ENCODE data around the gene ATXN7.
A peak's percentile ranks its signal among the peaks of the same experiment; 100 is the strongest.

The ATXN7 gene

DNA sequence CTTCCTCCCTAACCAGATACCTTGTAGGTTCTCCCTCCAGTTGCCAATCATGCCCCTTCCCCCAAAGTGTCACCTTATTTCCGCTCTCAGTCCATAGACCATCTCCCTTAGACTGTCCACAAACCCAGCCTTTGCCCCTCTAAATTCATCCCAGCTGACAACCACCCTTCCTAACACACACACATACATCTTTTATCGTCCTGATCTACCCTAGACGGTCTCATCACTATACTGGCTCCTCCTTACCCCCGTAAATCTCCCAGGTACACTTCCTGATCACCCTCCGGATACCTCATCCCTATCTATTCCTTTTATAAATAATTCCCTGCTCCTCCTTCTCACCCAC is 890 bp upstream of the ATXN7 start:
- DNase-seq (ENCODE audit: low read depth in 4 of 4, low spot score in 1 of 4), result no peak

GRCh38 chr3:63864008-63864964 is 619 bp downstream of the ATXN7 start:
- peak in 3 of 4 experiments; percentile 28 to 33 (median 28) for DNase-seq (ENCODE audit: low read depth in 4 of 4, low spot score in 1 of 4)

DNA sequence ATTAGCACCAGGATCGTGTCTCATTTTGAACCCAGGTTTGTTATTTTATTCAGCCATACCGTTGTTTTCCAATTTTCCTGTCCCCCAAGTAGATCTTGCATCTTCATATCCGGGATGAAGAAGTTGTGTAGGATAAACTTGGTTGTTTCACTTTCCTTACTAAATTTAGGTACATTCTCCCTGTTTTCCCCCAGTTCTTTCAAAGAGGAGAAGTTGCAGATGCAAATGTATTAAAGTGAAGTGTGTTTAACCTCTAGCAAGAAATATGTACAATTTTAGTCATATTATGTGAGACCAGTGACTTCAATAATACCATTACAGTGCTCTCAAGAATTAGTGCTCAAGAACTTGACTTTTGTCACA is 1.3 kb downstream of the ATXN7 start:
- no peak for DNase-seq (ENCODE audit: low read depth in 4 of 4, low spot score in 1 of 4)

GRCh38 chr3:63867225-63867624 is 3.6 kb downstream of the ATXN7 start:
- DNase-seq (ENCODE audit: low read depth in 4 of 4, low spot score in 1 of 4), result no peak

GRCh38 chr3:63869940-63870614 is 6.4 kb downstream of the ATXN7 start:
- no peak for DNase-seq (ENCODE audit: low read depth in 4 of 4, low spot score in 1 of 4)

- DNase-seq (ENCODE audit: low read depth in 4 of 4, low spot score in 1 of 4), result no peak
These were observed 6.9 kb downstream of the ATXN7 start for GRCh38 chr3:63870615-63871005.

DNA sequence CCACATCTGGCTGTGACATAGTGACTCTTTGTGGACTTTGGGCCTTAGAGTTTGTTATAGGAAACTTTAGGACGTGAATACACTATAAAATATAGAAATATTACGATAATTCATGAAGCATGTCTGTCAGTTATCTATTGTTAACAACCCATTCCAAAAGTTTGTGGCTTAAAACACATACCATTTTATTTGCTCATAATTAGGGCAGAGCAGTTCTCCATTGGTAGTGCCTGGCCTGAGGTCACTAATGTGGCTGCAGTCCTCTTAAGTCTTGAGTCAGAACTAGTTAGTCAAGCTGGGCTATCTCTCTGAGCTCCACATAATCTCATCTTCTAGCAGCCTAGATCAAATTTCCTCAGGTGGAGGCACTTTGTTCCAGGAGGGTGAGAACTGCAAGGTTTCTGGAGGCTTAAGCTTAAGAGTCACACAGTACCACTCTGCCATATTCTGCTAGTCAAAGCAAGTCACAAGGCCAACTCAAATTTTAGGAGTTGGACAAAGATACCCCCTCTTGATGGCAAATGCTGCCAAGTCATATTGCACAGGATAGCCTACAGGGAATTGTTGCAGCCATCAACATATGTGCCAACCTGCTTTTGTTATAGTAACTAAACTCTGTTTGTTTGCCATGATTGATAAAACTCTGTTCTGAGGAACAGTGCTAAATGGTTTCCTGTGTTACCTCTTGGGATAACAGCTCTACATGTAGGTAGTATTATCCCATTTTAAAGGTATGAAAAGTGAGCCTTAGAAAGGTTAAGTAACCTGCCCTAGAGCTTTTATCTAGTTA is 8.7 kb downstream of the ATXN7 start:
- DNase-seq (ENCODE audit: low read depth in 4 of 4, low spot score in 1 of 4), result no peak

DNA sequence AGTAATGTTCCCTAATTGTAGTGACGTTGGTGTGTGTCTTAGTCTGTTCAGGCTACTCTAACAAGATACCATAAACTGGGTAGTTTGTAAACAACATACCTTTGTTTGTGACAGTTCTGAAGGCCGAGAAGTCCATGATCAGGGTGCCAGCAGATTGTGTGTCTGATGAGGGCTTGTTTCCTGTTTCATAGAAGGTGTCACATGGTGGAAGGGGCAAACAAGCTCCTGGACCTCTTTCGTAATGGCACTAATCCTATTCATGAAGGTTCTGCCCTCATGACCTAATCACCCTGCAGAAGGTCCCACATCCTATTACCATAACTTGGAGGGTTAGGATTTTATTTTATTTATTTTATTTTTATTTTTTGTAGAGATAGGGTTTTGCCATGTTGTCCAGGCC is 11.1 kb downstream of the ATXN7 start:
- no peak for DNase-seq (ENCODE audit: low read depth in 4 of 4, low spot score in 1 of 4)

- DNase-seq (ENCODE audit: low read depth in 4 of 4, low spot score in 1 of 4), result no peak
These were observed 11.8 kb downstream of the ATXN7 start for GRCh38 chr3:63875510-63875909.

DNA sequence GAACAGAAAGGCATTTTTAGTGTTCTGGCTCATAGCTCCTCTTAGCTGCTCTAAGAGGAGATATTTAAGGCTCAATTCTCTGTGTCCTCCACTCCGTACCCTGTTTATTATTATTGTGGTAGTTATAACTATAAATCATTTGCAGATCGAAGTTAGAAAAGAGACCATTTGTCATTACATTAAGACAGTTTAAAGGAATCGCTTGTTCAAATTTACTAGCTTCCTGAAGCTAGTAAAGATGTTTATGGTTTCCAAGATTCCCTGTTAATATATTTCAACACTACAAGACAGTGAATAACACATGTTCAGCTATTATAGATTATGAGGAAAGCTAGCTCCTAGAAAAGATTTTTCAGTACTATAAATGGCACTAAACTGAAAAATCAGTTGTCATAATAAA is 12.6 kb downstream of the ATXN7 start:
- no peak for DNase-seq (ENCODE audit: low read depth in 4 of 4, low spot score in 1 of 4)

GRCh38 chr3:63877737-63878393 is 14.2 kb downstream of the ATXN7 start:
- no peak for DNase-seq (ENCODE audit: low read depth in 4 of 4, low spot score in 1 of 4)

- no peak for DNase-seq (ENCODE audit: low read depth in 4 of 4, low spot score in 1 of 4)
These were observed 14.9 kb downstream of the ATXN7 start for GRCh38 chr3:63878394-63879060.

GRCh38 chr3:63880653-63881052 is 17.0 kb downstream of the ATXN7 start:
- no peak for DNase-seq (ENCODE audit: low read depth in 4 of 4, low spot score in 1 of 4)

GRCh38 chr3:63886858-63887257 is 23.2 kb downstream of the ATXN7 start:
- no peak for DNase-seq (ENCODE audit: low read depth in 4 of 4, low spot score in 1 of 4)

DNA sequence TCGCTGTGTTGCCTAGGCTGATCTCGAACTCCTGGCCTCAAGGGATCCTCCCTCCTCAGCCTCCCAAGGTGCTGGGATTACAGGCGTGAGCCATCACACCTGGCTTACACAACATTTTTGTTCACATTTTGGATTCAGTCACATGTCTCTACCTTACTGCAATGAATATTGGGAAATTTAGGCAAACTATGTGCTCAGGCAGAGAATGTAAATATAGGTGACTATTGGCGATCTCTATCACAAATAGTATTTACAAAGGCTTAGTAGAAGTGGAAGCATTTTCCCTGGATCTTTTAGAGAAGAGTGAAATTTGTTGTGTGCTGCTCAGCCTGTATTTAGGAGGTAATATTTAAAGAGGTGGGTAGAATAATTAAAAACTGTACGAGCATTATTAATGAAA is 27.9 kb downstream of the ATXN7 start:
- DNase-seq (ENCODE audit: low read depth in 4 of 4, low spot score in 1 of 4), result no peak

DNA sequence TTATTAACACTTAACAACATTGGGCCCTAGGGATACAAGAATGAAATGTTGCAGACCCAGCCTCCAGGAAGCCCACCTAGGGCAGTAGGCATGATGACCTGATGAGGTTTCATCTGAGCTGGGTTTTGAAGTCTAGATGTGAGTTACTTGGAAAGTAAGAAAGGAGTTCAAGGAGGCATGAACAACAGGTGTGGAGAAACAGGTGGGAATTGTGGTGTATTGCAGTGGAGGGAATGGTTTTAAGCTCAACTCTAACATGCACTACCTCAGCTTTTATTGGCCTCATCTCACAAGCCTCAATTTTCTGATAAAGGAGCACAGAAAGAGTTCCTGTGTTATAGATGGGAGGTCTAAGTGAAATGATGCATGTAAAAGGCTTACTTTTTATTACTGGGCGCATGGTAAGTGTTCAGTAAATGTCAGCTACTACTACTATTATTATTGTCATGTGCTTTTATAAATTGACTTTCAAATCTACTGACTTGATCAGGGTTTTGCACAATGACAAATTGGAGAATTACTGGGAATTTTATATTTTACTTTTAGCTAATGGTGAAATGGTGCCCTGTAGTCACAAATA is 29.2 kb downstream of the ATXN7 start:
- DNase-seq (ENCODE audit: low read depth in 4 of 4, low spot score in 1 of 4), result no peak

DNA sequence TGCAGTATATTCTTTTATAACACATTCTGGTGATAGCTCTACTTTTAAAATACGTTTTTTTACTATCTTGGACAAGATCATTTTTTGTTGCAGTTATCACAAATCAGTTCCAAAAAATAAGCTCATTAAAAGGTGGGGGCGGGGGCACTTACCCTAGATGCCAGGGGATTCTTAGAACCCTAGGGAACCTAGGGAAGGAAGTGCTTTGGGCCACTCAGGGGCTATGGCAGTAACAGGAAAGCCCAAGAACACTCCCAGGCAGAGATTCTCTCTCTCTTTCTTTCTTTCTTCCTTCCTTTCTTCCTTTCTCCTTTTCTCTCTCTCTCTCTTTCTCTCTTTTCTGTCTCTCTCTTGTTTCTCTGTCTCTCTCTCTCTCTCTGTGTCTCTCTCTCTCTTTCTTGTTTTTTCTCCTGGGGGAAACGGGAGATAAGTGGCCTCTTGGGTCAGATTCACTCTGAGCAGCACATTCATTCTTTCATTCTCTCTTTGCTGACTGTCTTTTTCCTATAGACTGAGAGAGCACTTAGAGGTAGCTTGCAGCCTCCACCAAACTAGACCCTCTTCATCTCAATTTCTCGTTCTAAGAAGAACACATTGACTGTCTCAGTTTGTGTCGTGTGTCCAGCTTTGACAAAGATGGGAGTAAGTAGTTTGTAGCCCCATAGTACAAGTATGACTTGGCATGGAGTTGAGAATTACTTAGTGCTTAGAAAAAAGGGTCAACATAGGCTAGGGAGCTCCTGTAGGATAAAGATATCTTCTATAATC is 31.9 kb downstream of the ATXN7 start:
- no peak for DNase-seq (ENCODE audit: low read depth in 4 of 4, low spot score in 1 of 4)

DNA sequence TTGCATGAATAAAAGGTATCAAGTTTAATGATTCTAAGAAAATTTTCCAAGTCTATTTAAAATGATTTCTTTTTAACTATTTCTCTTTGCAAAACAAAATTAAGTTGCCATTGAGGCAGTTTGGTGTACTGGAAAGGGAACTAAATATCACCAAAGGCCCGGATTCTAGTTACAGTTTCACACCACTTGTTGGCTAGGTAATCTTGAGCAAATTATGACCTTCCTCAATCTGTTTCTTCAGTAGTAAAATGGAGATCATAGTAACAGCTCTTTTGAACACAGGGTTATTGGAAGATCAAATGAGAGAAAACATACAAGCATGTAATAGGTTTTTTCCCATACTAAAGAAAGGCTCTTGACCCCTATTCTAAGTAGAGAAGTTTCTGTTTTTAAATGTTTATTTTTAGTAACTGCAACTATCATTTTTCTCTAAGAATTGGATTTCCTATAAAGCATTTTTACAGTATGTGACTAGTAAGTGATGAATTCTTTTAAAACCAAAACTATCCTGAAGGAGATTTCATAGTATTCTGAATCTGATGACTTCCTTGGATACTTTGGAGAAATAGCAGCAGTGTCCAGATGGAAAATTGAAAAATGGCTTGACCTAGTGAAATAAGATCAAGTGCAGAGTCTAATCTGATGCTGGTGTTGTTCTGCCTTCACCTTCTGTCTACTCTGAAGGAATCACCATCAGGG is 32.8 kb downstream of the ATXN7 start:
- no peak for DNase-seq (ENCODE audit: low read depth in 4 of 4, low spot score in 1 of 4)

DNA sequence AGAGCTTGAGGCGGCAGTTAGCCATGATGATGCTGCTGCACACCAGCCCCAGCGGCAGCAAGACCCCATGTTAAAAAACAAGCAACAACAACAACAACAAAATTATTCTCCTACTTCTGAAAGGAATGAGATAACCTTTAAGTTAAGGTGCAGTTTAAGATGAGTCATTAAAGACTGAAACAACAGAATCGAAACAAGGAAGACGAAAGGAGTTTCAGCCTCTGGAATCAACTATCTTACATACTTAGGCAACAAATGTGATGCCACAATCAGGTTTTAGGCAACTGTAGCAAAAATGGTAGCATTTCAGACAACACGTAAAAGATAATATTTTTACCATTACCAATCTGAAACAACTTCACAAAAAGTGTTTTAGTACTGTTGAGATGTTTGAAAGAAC is 36.3 kb downstream of the ATXN7 start:
- no peak for DNase-seq (ENCODE audit: low read depth in 4 of 4, low spot score in 1 of 4)
